Activated CD8-positive, alpha-beta T cell treated with anti-CD3 and anti-CD28 coated beads, Interleukin-2, amount 10 ng/mL, durations not matched to agents 7 days and 5 days (primary cell): ENCODE results near the gene PLEKHM3. TPM values are rescaled to one million over a fixed set of nuclear protein-coding genes. Genes with fewer than 3 reads are reported as not detected.
"Not testable (repeated sequence)": the region's sequence is repeated elsewhere in the genome, so short reads cannot be mapped to it uniquely, and the experiment has no call there.

Experiments
- ATAC-seq: fragments of 150-1000 bp; cut with Tn5 transposase; one replicate; pipeline ENCODE4 v1.10.0; 2021; ENCODE audit warnings: moderate library complexity
- CTCF ChIA-PET: fragments of 350-600 bp; sonication (Branson Sonifier 250); formaldehyde crosslinking; loops from one replicate; lab custom pipeline; 2021; ENCODE audit warnings: antibody characterized with exemption; lab: Charles Lee
- POLR2A ChIA-PET: fragments of 350-600 bp; sonication (Branson Sonifier 250); formaldehyde crosslinking; loops from one replicate; lab custom pipeline; 2021; ENCODE audit warnings: antibody characterized with exemption; lab: Charles Lee
- DNase-seq: peaks from one replicate; pipeline ENCODE4 v3.0.0-alpha.2; 2020
- H3K27ac Mint-ChIP-seq: one replicate; pipeline ENCODE4 v1.8.0; 2021; ENCODE audit warnings: mild to moderate bottlenecking, mixed read lengths
- H3K27me3 Mint-ChIP-seq: one replicate; pipeline ENCODE4 v1.8.0; 2021; ENCODE audit warnings: low read depth, mixed read lengths
- H3K36me3 Mint-ChIP-seq: one replicate; pipeline ENCODE4 v1.8.0; 2021; ENCODE audit warnings: low read depth, mixed read lengths
- H3K4me1 Mint-ChIP-seq: one replicate; pipeline ENCODE4 v1.8.0; 2021; ENCODE audit warnings: low read depth, mixed read lengths
- H3K4me3 Mint-ChIP-seq: one replicate; pipeline ENCODE4 v1.8.0; 2021; ENCODE audit warnings: mild to moderate bottlenecking, mixed read lengths
- H3K9me3 Mint-ChIP-seq: one replicate; pipeline ENCODE4 v1.8.0; 2022; ENCODE audit warnings: mixed read lengths; ENCODE audit not compliant: insufficient read depth
- total RNA-seq, 2 experiments: library from RNA; stranded (reverse); gene quantifications; one replicate each; pipeline ENCODE4 v1.2.3, GENCODE V29; 2021

PLEKHM3 gene
- total RNA-seq, 2 experiments from 2014 or later = 6.1 to 6.2 TPM

DNA sequence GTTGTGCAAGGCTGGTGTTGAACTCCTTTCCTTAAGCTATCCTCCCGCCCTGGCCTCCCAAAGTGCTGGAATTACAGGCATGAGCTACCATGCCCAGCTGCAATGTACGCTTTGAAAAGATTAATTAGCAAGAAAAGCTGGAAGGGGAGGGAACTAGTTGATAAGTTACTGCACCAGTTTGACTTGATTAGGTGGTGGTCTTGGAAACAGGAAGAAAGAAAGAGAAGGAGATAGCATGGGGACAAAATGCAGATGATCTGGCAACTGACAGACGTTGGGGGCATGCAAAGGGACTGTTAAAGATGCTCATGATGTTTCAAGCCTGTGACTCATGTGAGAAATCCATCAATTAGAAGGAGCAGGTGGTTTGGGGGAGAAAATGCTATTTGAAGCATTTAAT lies 68.6 kb downstream of the PLEKHM3 start:
- DNase-seq (no peak), ATAC-seq (no peak)
- Mint-ChIP-seq H3K4me1 (no peaks in the 10 kb centered on the region), H3K36me3 (peaks cover 4% of the 10 kb centered on the region), H3K27me3 (no peaks in the 10 kb centered on the region), H3K4me3 (no peak overlapping the region), H3K9me3 (no peaks in the 10 kb centered on the region), H3K27ac (no peak overlapping the region)
- CTCF ChIA-PET = interaction anchor here (2.0 kb wide), 1 partner anchor 211 kb away, joined by 4 read pairs; no protein-coding TSS in a partner anchor
- POLR2A ChIA-PET = no interaction called here

DNA sequence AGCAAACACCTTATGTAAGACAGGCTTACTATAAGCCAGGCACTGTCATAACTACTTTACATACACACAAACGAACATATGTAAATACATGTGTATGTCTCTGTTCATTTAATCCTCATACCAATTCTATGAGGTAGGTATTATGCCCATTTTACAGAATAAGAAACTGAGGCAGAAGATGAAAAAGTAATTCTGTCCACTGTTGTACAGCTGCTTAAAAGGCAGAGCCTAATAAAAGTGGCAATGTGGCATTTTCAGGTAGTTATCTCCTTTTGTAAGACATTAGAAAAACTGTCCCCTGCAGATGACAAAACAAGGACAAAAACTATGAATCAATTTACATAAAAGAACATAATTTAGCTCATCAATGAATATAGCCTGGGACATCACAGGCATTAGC lies 69.9 kb downstream of the PLEKHM3 start:
- Mint-ChIP-seq H3K4me1 (no peaks in the 10 kb centered on the region), H3K27ac (no peak overlapping the region), H3K4me3 (no peak overlapping the region), H3K36me3 (no peaks in the 10 kb centered on the region), H3K9me3 (no peaks in the 10 kb centered on the region), H3K27me3 (no peaks in the 10 kb centered on the region)
- ATAC-seq (no peak), DNase-seq (no peak)
- POLR2A ChIA-PET = no interaction called here
- CTCF ChIA-PET = interaction anchor here (2.0 kb wide), 1 partner anchor 209 kb away, joined by 4 read pairs; no protein-coding TSS in a partner anchor

- DNase-seq = no peak
- CTCF ChIA-PET = interaction anchor here (1.0 kb wide), 1 partner anchor 20 kb away, joined by 5 read pairs; no protein-coding TSS in a partner anchor
- no peaks in the 10 kb centered on the region for H3K27me3 Mint-ChIP-seq
- no peaks in the 10 kb centered on the region for H3K36me3 Mint-ChIP-seq
- H3K4me3 Mint-ChIP-seq = no peak overlapping the region
- ATAC-seq = no peak
- H3K9me3 Mint-ChIP-seq = no peaks in the 10 kb centered on the region
- POLR2A ChIA-PET = interaction anchor here (0.6 kb wide), 1 partner anchor 43 kb away, joined by 3 read pairs; no protein-coding TSS in a partner anchor
- no peaks in the 10 kb centered on the region for H3K4me1 Mint-ChIP-seq
- no peak overlapping the region for H3K27ac Mint-ChIP-seq
These were observed 72.0 kb downstream of the PLEKHM3 start for GRCh38 chr2:207953354-207953753.

GRCh38 chr2:207952564-207953345 lies 72.6 kb downstream of the PLEKHM3 start:
- no peaks in the 10 kb centered on the region for H3K27me3 Mint-ChIP-seq
- ChIA-PET POLR2A (no interaction called here), CTCF (interaction anchor here (1.1 kb wide), 1 partner anchor 23 kb away, joined by 3 read pairs; no protein-coding TSS in a partner anchor)
- H3K4me3 Mint-ChIP-seq = no peak overlapping the region
- no peak overlapping the region for H3K27ac Mint-ChIP-seq
- no peak for DNase-seq
- no peaks in the 10 kb centered on the region for H3K36me3 Mint-ChIP-seq
- H3K4me1 Mint-ChIP-seq = no peaks in the 10 kb centered on the region
- ATAC-seq = no peak
- H3K9me3 Mint-ChIP-seq = no peaks in the 10 kb centered on the region

GRCh38 chr2:207951734-207952470 lies 73.4 kb downstream of the PLEKHM3 start:
- H3K27me3 Mint-ChIP-seq = no peaks in the 10 kb centered on the region
- H3K4me1 Mint-ChIP-seq = no peaks in the 10 kb centered on the region
- DNase-seq = no peak
- no peak overlapping the region for H3K4me3 Mint-ChIP-seq
- ATAC-seq = no peak
- H3K27ac Mint-ChIP-seq = no peak overlapping the region
- no peaks in the 10 kb centered on the region for H3K9me3 Mint-ChIP-seq
- no peaks in the 10 kb centered on the region for H3K36me3 Mint-ChIP-seq
- CTCF ChIA-PET = interaction anchor here (1.1 kb wide), 1 partner anchor 24 kb away, joined by 3 read pairs; no protein-coding TSS in a partner anchor
- POLR2A ChIA-PET = no interaction called here

GRCh38 chr2:207950761-207951114 lies 74.6 kb downstream of the PLEKHM3 start:
- POLR2A ChIA-PET = no interaction called here
- H3K4me3 Mint-ChIP-seq = no peak overlapping the region
- H3K27me3 Mint-ChIP-seq = no peaks in the 10 kb centered on the region
- CTCF ChIA-PET = no interaction called here
- no peak for ATAC-seq
- no peak overlapping the region for H3K27ac Mint-ChIP-seq
- no peaks in the 10 kb centered on the region for H3K36me3 Mint-ChIP-seq
- DNase-seq = no peak
- H3K4me1 Mint-ChIP-seq = no peaks in the 10 kb centered on the region
- H3K9me3 Mint-ChIP-seq = no peaks in the 10 kb centered on the region

- DNase-seq = no peak
- ChIA-PET POLR2A (no interaction called here), CTCF (interaction anchor here (1.2 kb wide), 1 partner anchor 16 kb away, joined by 4 read pairs; no protein-coding TSS in a partner anchor)
- Mint-ChIP-seq H3K27ac (no peak overlapping the region), H3K36me3 (no peaks in the 10 kb centered on the region), H3K4me1 (no peaks in the 10 kb centered on the region), H3K4me3 (no peak overlapping the region), H3K9me3 (no peaks in the 10 kb centered on the region), H3K27me3 (no peaks in the 10 kb centered on the region)
- no peak for ATAC-seq
These were observed 75.1 kb downstream of the PLEKHM3 start for GRCh38 chr2:207950063-207950760.

GRCh38 chr2:207949245-207949644 lies 76.1 kb downstream of the PLEKHM3 start:
- H3K27ac Mint-ChIP-seq, H3K4me3 Mint-ChIP-seq, H3K4me1 Mint-ChIP-seq, H3K36me3 Mint-ChIP-seq, H3K9me3 Mint-ChIP-seq, H3K27me3 Mint-ChIP-seq, DNase-seq, POLR2A ChIA-PET, ATAC-seq: not testable (repeated sequence)
- CTCF ChIA-PET = interaction anchor here (1.2 kb wide), 1 partner anchor 15 kb away, joined by 4 read pairs; no protein-coding TSS in a partner anchor

DNA sequence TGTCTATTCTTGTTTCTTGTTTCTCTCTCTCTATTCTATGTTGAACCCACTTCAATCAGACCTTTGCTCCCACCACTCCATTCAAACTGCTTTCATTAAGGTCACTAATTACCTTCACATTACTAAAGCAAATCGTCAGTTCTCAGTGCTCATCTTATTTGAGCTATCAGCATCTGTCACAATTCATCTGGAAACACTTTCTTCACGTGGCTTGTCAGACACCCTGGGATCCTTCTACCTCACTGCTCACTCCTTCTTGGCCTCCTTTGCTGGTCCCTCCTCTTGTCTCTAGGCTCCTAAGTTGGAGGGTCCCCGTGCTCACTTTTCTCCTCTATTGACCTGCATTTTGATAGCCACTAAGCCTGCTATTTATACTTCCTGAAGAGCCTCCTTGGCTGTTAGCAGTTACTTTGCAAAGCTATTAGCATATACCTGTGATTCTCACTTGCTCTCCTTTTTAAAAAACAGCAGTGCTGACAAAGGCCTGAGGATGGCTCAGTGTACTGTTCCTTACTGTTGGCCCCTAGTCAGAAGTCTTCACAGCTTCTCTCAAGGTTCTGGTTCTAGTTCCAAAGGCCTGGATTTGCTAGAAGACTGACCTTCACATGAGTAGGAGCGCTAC lies 80.2 kb downstream of the PLEKHM3 start:
- Mint-ChIP-seq H3K9me3 (no peaks in the 10 kb centered on the region), H3K4me3 (no peak overlapping the region), H3K27ac (no peak overlapping the region), H3K27me3 (no peaks in the 10 kb centered on the region), H3K4me1 (no peaks in the 10 kb centered on the region), H3K36me3 (no peaks in the 10 kb centered on the region)
- DNase-seq (no peak), ATAC-seq (no peak)
- POLR2A ChIA-PET = no interaction called here
- CTCF ChIA-PET = no interaction called here

DNA sequence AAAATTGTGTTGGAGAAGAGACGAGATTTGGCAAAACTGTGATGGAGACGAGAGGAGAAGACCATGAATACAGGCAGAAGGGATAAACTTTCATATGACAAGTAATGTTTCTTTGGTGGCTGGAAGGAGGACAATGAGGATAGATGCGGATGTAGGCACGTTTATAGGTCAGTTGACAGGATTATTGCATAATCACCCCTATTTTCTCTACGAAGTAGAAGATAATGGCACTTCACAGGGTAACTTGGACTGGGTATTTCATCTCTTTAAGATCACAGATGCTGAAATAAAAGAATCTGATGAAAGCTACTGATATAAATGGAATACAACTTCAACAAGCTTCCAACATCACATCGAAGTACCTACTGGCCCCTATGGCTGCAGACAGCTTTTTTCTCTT lies 81.0 kb downstream of the PLEKHM3 start:
- no peaks in the 10 kb centered on the region for H3K9me3 Mint-ChIP-seq
- H3K4me3 Mint-ChIP-seq = no peak overlapping the region
- no peaks in the 10 kb centered on the region for H3K36me3 Mint-ChIP-seq
- no peak for ATAC-seq
- ChIA-PET CTCF (no interaction called here), POLR2A (interaction anchor here (0.6 kb wide), 1 partner anchor 10 kb away, joined by 3 read pairs; no protein-coding TSS in a partner anchor)
- H3K27me3 Mint-ChIP-seq = no peaks in the 10 kb centered on the region
- no peak for DNase-seq
- no peak overlapping the region for H3K27ac Mint-ChIP-seq
- no peaks in the 10 kb centered on the region for H3K4me1 Mint-ChIP-seq
